ENCODE data around the gene NUSAP1. TPM values are rescaled to one million over a fixed set of nuclear protein-coding genes. Genes with fewer than 3 reads are reported as not detected.
"Not testable (repeated sequence)": the region's sequence is repeated elsewhere in the genome, so short reads cannot be mapped to it uniquely, and the experiment has no call there.

The NUSAP1 gene
- total RNA-seq, 1 donor from 2014 or later, result 3.7 TPM

GRCh38 chr15:41301587-41301986 is 31.1 kb upstream of the NUSAP1 start:
- H3K27me3 ChIP-seq (ENCODE audit: control insufficient read depth, insufficient read depth, low read length), result no peaks in the 10 kb centered on the region
- peaks cover 1% of the 10 kb centered on the region for H3K36me3 ChIP-seq (ENCODE audit: control insufficient read depth, insufficient read depth, low read length)
- FAIRE-seq (no peak), DNase-seq (ENCODE audit: low read depth) (no peak)
- no peak overlapping the region for H3K4me3 ChIP-seq (ENCODE audit: low read depth, low read length)
- TF ChIP-seq, protein P1, sequence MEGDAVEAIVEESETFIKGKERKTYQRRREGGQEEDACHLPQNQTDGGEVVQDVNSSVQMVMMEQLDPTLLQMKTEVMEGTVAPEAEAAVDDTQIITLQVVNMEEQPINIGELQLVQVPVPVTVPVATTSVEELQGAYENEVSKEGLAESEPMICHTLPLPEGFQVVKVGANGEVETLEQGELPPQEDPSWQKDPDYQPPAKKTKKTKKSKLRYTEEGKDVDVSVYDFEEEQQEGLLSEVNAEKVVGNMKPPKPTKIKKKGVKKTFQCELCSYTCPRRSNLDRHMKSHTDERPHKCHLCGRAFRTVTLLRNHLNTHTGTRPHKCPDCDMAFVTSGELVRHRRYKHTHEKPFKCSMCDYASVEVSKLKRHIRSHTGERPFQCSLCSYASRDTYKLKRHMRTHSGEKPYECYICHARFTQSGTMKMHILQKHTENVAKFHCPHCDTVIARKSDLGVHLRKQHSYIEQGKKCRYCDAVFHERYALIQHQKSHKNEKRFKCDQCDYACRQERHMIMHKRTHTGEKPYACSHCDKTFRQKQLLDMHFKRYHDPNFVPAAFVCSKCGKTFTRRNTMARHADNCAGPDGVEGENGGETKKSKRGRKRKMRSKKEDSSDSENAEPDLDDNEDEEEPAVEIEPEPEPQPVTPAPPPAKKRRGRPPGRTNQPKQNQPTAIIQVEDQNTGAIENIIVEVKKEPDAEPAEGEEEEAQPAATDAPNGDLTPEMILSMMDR (IDR thresholded peaks at IDR 0.05; ENCODE audit: insufficient read depth, low read length, severe bottlenecking), result no peak

GRCh38 chr15:41304149-41304770 is 28.4 kb upstream of the NUSAP1 start:
- no peak for FAIRE-seq

GRCh38 chr15:41307679-41308078 is 25.0 kb upstream of the NUSAP1 start:
- H3K36me3 ChIP-seq (ENCODE audit: control insufficient read depth, insufficient read depth, low read length), result peaks cover 3% of the 10 kb centered on the region
- FAIRE-seq, result no peak
- TF ChIP-seq, protein P1 (IDR thresholded peaks at IDR 0.05; ENCODE audit: insufficient read depth, low read length, severe bottlenecking), result no peak

More at GRCh38 chr15:41304149-41304770, 28.4 kb upstream of the NUSAP1 start:
- no peak overlapping the region for H3K4me3 ChIP-seq (ENCODE audit: low read depth, low read length)
- H3K27me3 ChIP-seq (ENCODE audit: control insufficient read depth, insufficient read depth, low read length), result no peaks in the 10 kb centered on the region
- peaks cover 1% of the 10 kb centered on the region for H3K36me3 ChIP-seq (ENCODE audit: control insufficient read depth, insufficient read depth, low read length)
- TF ChIP-seq, protein P1 (IDR thresholded peaks at IDR 0.05; ENCODE audit: insufficient read depth, low read length, severe bottlenecking), result no peak
- DNase-seq (ENCODE audit: low read depth), result no peak

GRCh38 chr15:41309226-41309905 is 23.3 kb upstream of the NUSAP1 start:
- peaks cover 2% of the 10 kb centered on the region for H3K36me3 ChIP-seq (ENCODE audit: control insufficient read depth, insufficient read depth, low read length)
- no peak for DNase-seq (ENCODE audit: low read depth)
- no peak for FAIRE-seq
- no peak overlapping the region for H3K4me3 ChIP-seq (ENCODE audit: low read depth, low read length)
- no peaks in the 10 kb centered on the region for H3K27me3 ChIP-seq (ENCODE audit: control insufficient read depth, insufficient read depth, low read length)
- TF ChIP-seq, protein P1 (IDR thresholded peaks at IDR 0.05; ENCODE audit: insufficient read depth, low read length, severe bottlenecking), result no peak

More at GRCh38 chr15:41307679-41308078, 25.0 kb upstream of the NUSAP1 start:
- no peak for DNase-seq (ENCODE audit: low read depth)
- no peak overlapping the region for H3K4me3 ChIP-seq (ENCODE audit: low read depth, low read length)
- H3K27me3 ChIP-seq (ENCODE audit: control insufficient read depth, insufficient read depth, low read length), result no peaks in the 10 kb centered on the region

- not testable (repeated sequence) for H3K36me3 ChIP-seq (ENCODE audit: control insufficient read depth, insufficient read depth, low read length); FAIRE-seq; H3K27me3 ChIP-seq (ENCODE audit: control insufficient read depth, insufficient read depth, low read length); H3K4me3 ChIP-seq (ENCODE audit: low read depth, low read length); DNase-seq (ENCODE audit: low read depth)
Observed at GRCh38 chr15:41320805-41321330, 11.8 kb upstream of the NUSAP1 start.

DNA sequence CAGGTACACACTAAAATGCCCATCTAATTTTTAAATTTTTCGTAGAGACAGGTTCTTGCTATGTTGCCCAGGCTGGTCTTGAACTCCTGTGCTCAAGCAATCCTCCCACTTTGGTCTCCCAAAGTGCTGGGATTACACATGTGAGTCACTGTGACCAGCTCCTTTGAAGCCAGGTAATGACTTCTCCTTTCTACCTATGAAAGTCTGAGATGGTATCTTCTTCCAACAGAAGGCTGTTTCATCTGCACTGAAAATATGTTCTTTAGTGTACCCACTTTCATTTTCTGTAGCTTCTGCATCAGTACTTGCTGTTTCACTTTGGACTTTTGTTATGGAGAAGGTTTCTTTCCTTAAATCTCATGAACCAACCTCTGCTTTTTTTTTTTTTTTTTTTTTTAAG is 9.1 kb upstream of the NUSAP1 start:
- Histone ChIP-seq H3K27me3 (ENCODE audit: control insufficient read depth, insufficient read depth, low read length) (no peaks in the 10 kb centered on the region), H3K4me3 (ENCODE audit: low read depth, low read length) (no peak overlapping the region), H3K36me3 (ENCODE audit: control insufficient read depth, insufficient read depth, low read length) (no peaks in the 10 kb centered on the region)
- no peak for FAIRE-seq
- DNase-seq (ENCODE audit: low read depth), result no peak
- TF ChIP-seq, protein P1 (IDR thresholded peaks at IDR 0.05; ENCODE audit: insufficient read depth, low read length, severe bottlenecking), result no peak
